VCaP (cell line): Measurements from ENCODE around the gene NFKB1.

Source experiments
- H3K27ac ChIP-seq: fragments of 450-650 bp; 2 replicates; pipeline ENCODE4 v1.5.1; 2017
- TF ChIP-seq, protein P1 (sequence below): fragments of 450-650 bp; conservative IDR thresholded peaks from 2 replicates; pipeline ENCODE4 v1.5.1; 2017; ENCODE audit warnings: mild to moderate bottlenecking, moderate library complexity

Gene NFKB1, protein sequence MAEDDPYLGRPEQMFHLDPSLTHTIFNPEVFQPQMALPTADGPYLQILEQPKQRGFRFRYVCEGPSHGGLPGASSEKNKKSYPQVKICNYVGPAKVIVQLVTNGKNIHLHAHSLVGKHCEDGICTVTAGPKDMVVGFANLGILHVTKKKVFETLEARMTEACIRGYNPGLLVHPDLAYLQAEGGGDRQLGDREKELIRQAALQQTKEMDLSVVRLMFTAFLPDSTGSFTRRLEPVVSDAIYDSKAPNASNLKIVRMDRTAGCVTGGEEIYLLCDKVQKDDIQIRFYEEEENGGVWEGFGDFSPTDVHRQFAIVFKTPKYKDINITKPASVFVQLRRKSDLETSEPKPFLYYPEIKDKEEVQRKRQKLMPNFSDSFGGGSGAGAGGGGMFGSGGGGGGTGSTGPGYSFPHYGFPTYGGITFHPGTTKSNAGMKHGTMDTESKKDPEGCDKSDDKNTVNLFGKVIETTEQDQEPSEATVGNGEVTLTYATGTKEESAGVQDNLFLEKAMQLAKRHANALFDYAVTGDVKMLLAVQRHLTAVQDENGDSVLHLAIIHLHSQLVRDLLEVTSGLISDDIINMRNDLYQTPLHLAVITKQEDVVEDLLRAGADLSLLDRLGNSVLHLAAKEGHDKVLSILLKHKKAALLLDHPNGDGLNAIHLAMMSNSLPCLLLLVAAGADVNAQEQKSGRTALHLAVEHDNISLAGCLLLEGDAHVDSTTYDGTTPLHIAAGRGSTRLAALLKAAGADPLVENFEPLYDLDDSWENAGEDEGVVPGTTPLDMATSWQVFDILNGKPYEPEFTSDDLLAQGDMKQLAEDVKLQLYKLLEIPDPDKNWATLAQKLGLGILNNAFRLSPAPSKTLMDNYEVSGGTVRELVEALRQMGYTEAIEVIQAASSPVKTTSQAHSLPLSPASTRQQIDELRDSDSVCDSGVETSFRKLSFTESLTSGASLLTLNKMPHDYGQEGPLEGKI

DNA sequence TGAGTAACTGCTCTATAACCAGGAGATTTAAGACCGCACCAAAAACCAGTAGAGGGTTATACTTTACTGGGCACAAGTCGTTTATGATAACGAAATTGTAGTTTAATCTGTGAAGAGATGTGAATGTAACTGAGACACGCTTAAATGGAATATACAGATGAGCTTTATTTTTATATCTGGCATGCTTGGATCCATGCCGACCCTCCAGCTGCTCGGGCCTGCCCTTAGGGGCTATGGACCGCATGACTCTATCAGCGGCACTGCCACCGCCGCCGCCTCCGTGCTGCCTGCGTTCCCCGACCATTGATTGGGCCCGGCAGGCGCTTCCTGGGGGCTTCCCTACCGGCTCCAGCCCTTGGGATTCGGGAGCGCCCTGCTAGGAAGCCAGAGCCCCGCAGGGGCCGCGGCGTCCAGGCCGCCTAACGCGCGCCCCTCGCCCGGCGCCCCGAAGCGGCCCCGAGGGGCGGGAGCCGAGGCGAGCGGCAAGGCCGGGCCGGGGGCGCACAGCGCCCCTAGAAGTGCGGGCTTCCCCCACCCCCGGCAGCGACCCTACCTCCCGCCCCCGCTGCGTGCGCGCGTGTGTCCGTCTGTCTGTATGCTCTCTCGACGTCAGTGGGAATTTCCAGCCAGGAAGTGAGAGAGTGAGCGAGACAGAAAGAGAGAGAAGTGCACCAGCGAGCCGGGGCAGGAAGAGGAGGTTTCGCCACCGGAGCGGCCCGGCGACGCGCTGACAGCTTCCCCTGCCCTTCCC, at the start of gene NFKB1:
Gene NFKB1 (plus strand): TSS at position 664 of the 751 bp plus-strand sequence. CDS start 24,160 bp downstream, outside the sequence.
- TF ChIP-seq, protein P1, sequence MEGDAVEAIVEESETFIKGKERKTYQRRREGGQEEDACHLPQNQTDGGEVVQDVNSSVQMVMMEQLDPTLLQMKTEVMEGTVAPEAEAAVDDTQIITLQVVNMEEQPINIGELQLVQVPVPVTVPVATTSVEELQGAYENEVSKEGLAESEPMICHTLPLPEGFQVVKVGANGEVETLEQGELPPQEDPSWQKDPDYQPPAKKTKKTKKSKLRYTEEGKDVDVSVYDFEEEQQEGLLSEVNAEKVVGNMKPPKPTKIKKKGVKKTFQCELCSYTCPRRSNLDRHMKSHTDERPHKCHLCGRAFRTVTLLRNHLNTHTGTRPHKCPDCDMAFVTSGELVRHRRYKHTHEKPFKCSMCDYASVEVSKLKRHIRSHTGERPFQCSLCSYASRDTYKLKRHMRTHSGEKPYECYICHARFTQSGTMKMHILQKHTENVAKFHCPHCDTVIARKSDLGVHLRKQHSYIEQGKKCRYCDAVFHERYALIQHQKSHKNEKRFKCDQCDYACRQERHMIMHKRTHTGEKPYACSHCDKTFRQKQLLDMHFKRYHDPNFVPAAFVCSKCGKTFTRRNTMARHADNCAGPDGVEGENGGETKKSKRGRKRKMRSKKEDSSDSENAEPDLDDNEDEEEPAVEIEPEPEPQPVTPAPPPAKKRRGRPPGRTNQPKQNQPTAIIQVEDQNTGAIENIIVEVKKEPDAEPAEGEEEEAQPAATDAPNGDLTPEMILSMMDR: no peak
- H3K27ac ChIP-seq: peak within 1 kb of the TSS; percentile 99

DNA sequence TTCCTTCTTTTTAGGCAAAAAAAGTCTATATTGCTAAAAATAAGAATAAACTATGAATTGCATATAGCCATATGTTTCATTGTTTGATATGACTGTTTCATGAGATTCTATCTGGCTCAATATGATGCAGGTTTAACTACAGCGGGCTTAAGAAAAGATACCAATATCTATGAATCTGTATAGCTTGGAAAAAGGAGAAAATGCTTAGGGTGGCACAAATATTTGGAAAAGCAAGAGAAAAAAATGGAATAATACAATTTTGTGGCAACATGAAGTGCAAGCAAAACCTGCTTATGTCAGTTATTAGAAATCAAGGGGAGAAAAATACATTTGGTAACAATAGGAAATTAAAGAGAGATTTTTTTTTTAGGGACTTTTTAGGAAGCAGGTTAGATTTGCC, 48.3 kb upstream of the NFKB1 start:
- H3K27ac ChIP-seq: no peak overlapping the region
- TF ChIP-seq, protein P1: no peak

DNA sequence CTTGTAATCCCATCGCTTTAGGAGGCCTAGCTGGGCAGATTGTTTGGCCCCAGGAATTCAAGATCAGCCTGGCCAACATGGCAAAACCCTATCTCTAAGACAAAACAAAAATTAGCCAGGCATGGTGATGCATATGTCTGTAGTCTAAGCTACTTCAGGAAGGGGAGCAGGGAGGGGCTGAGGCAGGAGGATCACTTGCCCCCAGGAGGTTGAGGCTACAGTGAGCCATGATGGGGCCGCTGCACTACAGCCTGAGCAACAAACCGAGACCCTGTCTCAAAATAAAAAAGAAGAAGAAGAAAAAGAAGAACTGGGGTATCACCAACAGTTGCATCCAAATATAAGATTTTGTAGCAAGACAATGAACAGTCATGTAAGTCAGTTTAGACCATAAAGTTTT, 47.3 kb upstream of the NFKB1 start:
- no peak overlapping the region for H3K27ac ChIP-seq
- TF ChIP-seq, protein P1: no peak

DNA sequence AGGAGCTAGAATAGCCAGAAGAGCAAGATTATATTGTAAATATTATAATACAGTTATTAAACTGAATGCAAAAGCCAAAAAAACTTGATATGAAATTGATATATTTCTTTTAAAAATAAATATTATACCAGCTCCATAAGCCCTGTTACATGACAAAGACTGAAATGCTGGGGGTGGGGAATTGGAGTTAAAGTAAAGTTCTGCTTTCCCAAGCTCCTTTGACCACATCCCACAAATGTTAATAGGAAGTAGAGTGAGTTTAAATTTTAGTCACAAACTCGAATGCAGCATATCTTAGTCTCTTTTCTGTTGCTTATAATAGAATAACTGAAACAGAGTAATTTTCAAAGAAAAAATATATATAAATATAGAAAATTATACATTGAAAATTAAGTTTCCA, 46.9 kb upstream of the NFKB1 start:
- TF ChIP-seq, protein P1: no peak
- no peak overlapping the region for H3K27ac ChIP-seq

DNA sequence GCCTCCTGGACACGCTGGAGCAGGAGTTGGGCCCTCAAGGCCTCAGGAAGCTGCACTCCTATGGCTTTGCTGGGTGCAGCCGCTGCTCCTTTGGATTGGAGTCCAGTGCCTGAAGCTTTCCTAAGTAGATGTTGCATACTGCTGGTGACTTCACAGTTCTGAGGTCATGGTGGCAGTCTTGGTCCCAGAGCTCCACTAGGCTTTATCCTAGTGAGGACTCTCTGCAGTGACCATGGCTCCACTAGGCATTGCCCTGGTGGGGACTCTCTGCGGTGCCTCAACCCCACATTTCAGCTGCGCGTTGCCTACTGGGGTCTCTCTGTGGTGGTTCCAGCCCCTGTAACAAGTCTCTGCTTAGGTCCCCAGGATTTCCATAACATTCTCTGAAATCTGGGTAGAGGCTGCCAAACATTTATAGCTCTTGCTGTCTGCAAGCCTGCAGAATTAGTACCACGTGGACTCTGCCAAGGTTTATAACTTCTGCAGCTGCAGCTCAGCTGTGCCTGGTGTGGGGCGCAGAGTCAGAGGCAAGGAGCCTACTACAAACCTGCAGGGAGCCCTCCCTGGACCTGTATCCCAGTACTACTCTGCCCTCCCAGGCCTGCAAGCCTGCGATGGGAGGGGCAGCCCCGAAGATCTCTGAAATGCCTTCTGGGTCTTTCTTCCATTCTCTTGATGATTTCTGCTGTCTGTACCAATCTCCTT, 46.0 kb upstream of the NFKB1 start:
- TF ChIP-seq, protein P1: no peak
- H3K27ac ChIP-seq: no peak overlapping the region

DNA sequence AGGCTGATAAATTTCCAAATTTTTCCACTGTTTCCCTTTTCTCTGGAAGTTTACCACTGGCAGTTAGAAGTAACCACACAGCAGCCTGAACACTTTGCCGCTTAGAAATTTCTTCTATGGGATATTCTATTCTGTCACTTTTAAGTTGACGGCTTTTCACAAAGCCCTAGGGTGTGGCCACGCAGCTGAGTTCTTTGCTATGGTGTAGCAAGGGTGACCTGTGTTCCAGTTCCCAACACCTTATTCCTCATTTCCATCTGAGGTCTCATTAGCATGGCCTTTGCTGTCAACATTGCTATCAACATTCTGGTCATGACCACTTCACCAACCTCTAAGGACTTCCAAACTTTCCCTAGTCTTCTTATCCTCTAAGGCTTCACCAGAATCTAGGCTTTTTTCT, 45.4 kb upstream of the NFKB1 start:
- no peak overlapping the region for H3K27ac ChIP-seq
- TF ChIP-seq, protein P1: no peak
